Measurements from ENCODE around the gene HOXB9.

The HOXB9 gene

GRCh38 chr17:48600244-48601098 is 25.7 kb downstream of the HOXB9 start:
- Histone ChIP-seq H3K27ac (no peak overlapping the region), H3K4me3 (no peak overlapping the region)

GRCh38 chr17:48599354-48599753 is 26.8 kb downstream of the HOXB9 start:
- Histone ChIP-seq H3K27ac (no peak overlapping the region), H3K4me3 (no peak overlapping the region)

- H3K27ac ChIP-seq, result peak overlapping the region in 2 of 21 experiments; percentile 48 to 83
- H3K4me3 ChIP-seq, result no peak overlapping the region
Observed at GRCh38 chr17:48598736-48599135, 27.4 kb downstream of the HOXB9 start.

GRCh38 chr17:48597778-48598631 is 28.2 kb downstream of the HOXB9 start:
- Histone ChIP-seq H3K27ac (peak overlapping the region in 10 of 21 experiments; percentile 11 to 83 (median 64)), H3K4me3 (peak overlapping the region; percentile 25 to 47 (median 33))

- Histone ChIP-seq H3K4me3 (peak overlapping the region; percentile 25 to 47 (median 33)), H3K27ac (peak overlapping the region in 10 of 21 experiments; percentile 11 to 83 (median 64))
Observed at GRCh38 chr17:48597528-48597777, 28.7 kb downstream of the HOXB9 start.

- H3K27ac ChIP-seq, result peak overlapping the region in 8 of 21 experiments; percentile 22 to 83 (median 65)
- peak overlapping the region; percentile 25 to 47 (median 33) for H3K4me3 ChIP-seq
Observed at GRCh38 chr17:48596735-48597527, 29.2 kb downstream of the HOXB9 start.

- H3K4me3 ChIP-seq, result peak overlapping the region in 2 of 7 experiments; percentile 7 to 47
- H3K27ac ChIP-seq, result peak overlapping the region in 3 of 21 experiments; percentile 4 to 83 (median 37)
Observed at GRCh38 chr17:48596000-48596734, 30.0 kb downstream of the HOXB9 start.

GRCh38 chr17:48595278-48595999 is 30.7 kb downstream of the HOXB9 start:
- Histone ChIP-seq H3K4me3 (no peak overlapping the region), H3K27ac (peak overlapping the region in 4 of 21 experiments; percentile 14 to 94 (median 52))

GRCh38 chr17:48594538-48595277 is 31.4 kb downstream of the HOXB9 start:
- Histone ChIP-seq H3K27ac (peak overlapping the region in 6 of 21 experiments; percentile 14 to 94 (median 72)), H3K4me3 (no peak overlapping the region)

GRCh38 chr17:48593840-48594537 is 32.2 kb downstream of the HOXB9 start:
- H3K27ac ChIP-seq, result peak overlapping the region in 6 of 21 experiments; percentile 14 to 94 (median 82)

GRCh38 chr17:48593126-48593829 is 32.9 kb downstream of the HOXB9 start, which contains the start of gene HOXB5:
Gene HOXB5, minus strand, starts transcription at chr17:48593779. Its CDS starts 97 bp downstream, at chr17:48593682.
- H3K27ac ChIP-seq, result peak within 1 kb of the TSS in 7 of 21 experiments; percentile 17 to 94 (median 81)

More at GRCh38 chr17:48593840-48594537, 32.2 kb downstream of the HOXB9 start:
- H3K4me3 ChIP-seq, result peak overlapping the region in 4 of 7 experiments; percentile 2 to 35 (median 16)

GRCh38 chr17:48592577-48592976 is 33.6 kb downstream of the HOXB9 start:
- Histone ChIP-seq H3K27ac (peak overlapping the region in 6 of 21 experiments; percentile 59 to 94 (median 82)), H3K4me3 (peak overlapping the region in 2 of 7 experiments; percentile 18 to 36)

More at GRCh38 chr17:48593126-48593829, 32.9 kb downstream of the HOXB9 start, which contains the start of gene HOXB5:
- H3K4me3 ChIP-seq, result peak within 1 kb of the TSS in 6 of 7 experiments; percentile 2 to 36 (median 16)

GRCh38 chr17:48592057-48592514 is 34.1 kb downstream of the HOXB9 start:
- Histone ChIP-seq H3K27ac (peak overlapping the region in 6 of 21 experiments; percentile 59 to 94 (median 82)), H3K4me3 (peak overlapping the region in 2 of 7 experiments; percentile 18 to 36)

- peak overlapping the region in 2 of 7 experiments; percentile 2 to 36 for H3K4me3 ChIP-seq
- peak overlapping the region in 6 of 21 experiments; percentile 72 to 94 (median 82) for H3K27ac ChIP-seq
Observed at GRCh38 chr17:48591255-48592056, 34.7 kb downstream of the HOXB9 start.

- peak overlapping the region in 6 of 21 experiments; percentile 72 to 94 (median 82) for H3K27ac ChIP-seq
Observed at GRCh38 chr17:48590607-48591161, 35.5 kb downstream of the HOXB9 start.

More at GRCh38 chr17:48590607-48591161, 35.5 kb downstream of the HOXB9 start:
- no peak overlapping the region for H3K4me3 ChIP-seq
